Ascending aorta (tissue), 2 donors: ENCODE results near the gene C1orf21. TPM values are rescaled to one million over a fixed set of nuclear protein-coding genes. Genes with fewer than 3 reads are reported as not detected.

ENCODE experiments used
- DNase-seq, 2 donors: peaks; one replicate each; pipeline ENCODE4 v3.0.0-alpha.2; 2019; ENCODE audit warnings: low spot score in 2 of 2
- H3K27ac ChIP-seq, 2 donors: fragments of 200-600 bp; sonication (generic); one replicate each; pipeline ENCODE4 v1.5.1; 2016 to 2017; ENCODE audit warnings: mild to moderate bottlenecking in 1 of 2
- H3K27me3 ChIP-seq: fragments of 200-600 bp; sonication (generic); one replicate; pipeline ENCODE4 v1.5.1; 2017
- H3K36me3 ChIP-seq, 2 donors: fragments of 200-600 bp; sonication (generic); one replicate each; pipeline ENCODE4 v1.5.1; 2016
- H3K4me1 ChIP-seq, 2 donors: fragments of 200-600 bp; sonication (generic); one replicate each; pipeline ENCODE4 v1.5.1; 2016 to 2017; ENCODE audit warnings: mild to moderate bottlenecking in 1 of 2
- H3K4me3 ChIP-seq, 2 donors: fragments of 200-600 bp; sonication (generic); one replicate each; pipeline ENCODE4 v1.5.1; 2016 to 2017; ENCODE audit warnings: mild to moderate bottlenecking in 1 of 2
- H3K9me3 ChIP-seq, 2 donors: fragments of 200-600 bp; sonication (generic); one replicate each; pipeline ENCODE4 v1.5.1; 2016
- intact Hi-C: fragments of 100-400 bp; cut with DNase I; formaldehyde crosslinking; loops from one replicate; pipeline ENCODE4 v1.15.1; 2023
- total RNA-seq: library from RNA; depleted of rRNA; stranded (reverse); fragments of >200 nt; gene quantifications from one replicate; pipeline ENCODE4 v1.1.0, GENCODE V29; 2016
- TF ChIP-seq, protein P1 (sequence below), 3 experiments: fragments of 200-600 bp in 2 of 3; fragments of 450-650 bp in 1 of 3; sonication (generic) in 2 of 3; IDR thresholded peaks; one replicate each; pipeline ENCODE4 v1.5.1; 2016 to 2019; ENCODE audit warnings: antibody characterized with exemption in 3 of 3, mild to moderate bottlenecking in 1 of 3, moderate library complexity in 1 of 3

The C1orf21 gene
- total RNA-seq, 1 donor from 2014 or later = 21.8 TPM

DNA sequence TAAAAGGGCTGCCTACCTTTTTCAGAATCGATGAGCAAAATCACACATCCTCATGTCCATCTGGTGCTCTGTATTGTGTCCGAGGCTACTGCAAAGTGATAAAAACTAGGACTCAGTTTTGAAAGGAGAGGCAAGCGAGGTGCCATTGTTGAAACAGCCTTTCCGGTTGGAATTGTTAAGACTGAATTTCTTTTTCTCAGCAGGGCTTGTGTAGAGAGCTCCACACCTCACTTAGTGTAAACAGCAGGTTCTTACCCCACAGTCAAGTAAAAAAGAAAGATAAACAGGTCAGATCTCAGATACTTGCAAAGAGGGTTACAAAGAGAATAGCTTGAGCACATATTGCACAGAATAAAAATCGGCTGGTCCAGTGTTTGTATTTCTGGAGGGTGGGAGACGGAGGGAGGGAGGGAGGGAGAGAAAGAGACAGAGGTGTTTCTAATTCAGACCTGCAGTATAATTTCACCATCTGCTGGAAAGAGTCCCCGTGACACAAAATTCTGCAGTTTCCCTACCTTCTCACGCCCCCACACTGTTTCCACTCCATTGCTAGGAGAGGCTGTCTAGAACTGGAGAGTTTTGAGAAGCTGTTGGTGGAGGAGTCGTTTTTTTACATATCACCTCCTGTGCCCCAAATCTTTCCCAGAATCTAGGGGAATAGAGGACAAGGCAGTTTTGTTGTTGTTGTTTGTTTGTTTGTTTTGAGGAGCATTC is 285.3 kb downstream of the C1orf21 start:
- H3K9me3 ChIP-seq = no peaks in the 10 kb centered on the region
- no peak for DNase-seq
- no peak overlapping the region for H3K27ac ChIP-seq
- H3K27me3 ChIP-seq = no peaks in the 10 kb centered on the region
- intact Hi-C loops = no loop called here
- H3K4me1 ChIP-seq = no peaks in the 10 kb centered on the region
- no peaks in the 10 kb centered on the region for H3K36me3 ChIP-seq
- TF ChIP-seq, protein P1, sequence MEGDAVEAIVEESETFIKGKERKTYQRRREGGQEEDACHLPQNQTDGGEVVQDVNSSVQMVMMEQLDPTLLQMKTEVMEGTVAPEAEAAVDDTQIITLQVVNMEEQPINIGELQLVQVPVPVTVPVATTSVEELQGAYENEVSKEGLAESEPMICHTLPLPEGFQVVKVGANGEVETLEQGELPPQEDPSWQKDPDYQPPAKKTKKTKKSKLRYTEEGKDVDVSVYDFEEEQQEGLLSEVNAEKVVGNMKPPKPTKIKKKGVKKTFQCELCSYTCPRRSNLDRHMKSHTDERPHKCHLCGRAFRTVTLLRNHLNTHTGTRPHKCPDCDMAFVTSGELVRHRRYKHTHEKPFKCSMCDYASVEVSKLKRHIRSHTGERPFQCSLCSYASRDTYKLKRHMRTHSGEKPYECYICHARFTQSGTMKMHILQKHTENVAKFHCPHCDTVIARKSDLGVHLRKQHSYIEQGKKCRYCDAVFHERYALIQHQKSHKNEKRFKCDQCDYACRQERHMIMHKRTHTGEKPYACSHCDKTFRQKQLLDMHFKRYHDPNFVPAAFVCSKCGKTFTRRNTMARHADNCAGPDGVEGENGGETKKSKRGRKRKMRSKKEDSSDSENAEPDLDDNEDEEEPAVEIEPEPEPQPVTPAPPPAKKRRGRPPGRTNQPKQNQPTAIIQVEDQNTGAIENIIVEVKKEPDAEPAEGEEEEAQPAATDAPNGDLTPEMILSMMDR (IDR thresholded peaks at IDR 0.05) = no peak
- H3K4me3 ChIP-seq = no peak overlapping the region

GRCh38 chr1:184673305-184673704 is 286.5 kb downstream of the C1orf21 start:
- no peak for DNase-seq
- H3K4me3 ChIP-seq = no peak overlapping the region
- H3K9me3 ChIP-seq = no peaks in the 10 kb centered on the region
- H3K27me3 ChIP-seq = no peaks in the 10 kb centered on the region
- H3K4me1 ChIP-seq = no peaks in the 10 kb centered on the region
- TF ChIP-seq, protein P1 (IDR thresholded peaks at IDR 0.05) = no peak
- no peak overlapping the region for H3K27ac ChIP-seq
- intact Hi-C loops = no loop called here
- no peaks in the 10 kb centered on the region for H3K36me3 ChIP-seq

- DNase-seq = no peak
- H3K27ac ChIP-seq = no peak overlapping the region
- no peak overlapping the region for H3K4me3 ChIP-seq
- no peaks in the 10 kb centered on the region for H3K27me3 ChIP-seq
- H3K4me1 ChIP-seq = no peaks in the 10 kb centered on the region
- H3K36me3 ChIP-seq = no peaks in the 10 kb centered on the region
- peaks cover 0 to 13% of the 10 kb centered on the region in 2 donors for H3K9me3 ChIP-seq
- intact Hi-C loops = no loop called here
- TF ChIP-seq, protein P1 (IDR thresholded peaks at IDR 0.05) = no peak
These were observed 290.5 kb downstream of the C1orf21 start for GRCh38 chr1:184677344-184677743.
